ENCODE results near the gene DIP2C.
"Not testable (repeated sequence)": the region's sequence is repeated elsewhere in the genome, so short reads cannot be mapped to it uniquely, and the experiment has no call there.

The DIP2C gene

GRCh38 chr10:549391-549790, 140.1 kb downstream of the DIP2C start:
- no peak for DNase-seq

DNA sequence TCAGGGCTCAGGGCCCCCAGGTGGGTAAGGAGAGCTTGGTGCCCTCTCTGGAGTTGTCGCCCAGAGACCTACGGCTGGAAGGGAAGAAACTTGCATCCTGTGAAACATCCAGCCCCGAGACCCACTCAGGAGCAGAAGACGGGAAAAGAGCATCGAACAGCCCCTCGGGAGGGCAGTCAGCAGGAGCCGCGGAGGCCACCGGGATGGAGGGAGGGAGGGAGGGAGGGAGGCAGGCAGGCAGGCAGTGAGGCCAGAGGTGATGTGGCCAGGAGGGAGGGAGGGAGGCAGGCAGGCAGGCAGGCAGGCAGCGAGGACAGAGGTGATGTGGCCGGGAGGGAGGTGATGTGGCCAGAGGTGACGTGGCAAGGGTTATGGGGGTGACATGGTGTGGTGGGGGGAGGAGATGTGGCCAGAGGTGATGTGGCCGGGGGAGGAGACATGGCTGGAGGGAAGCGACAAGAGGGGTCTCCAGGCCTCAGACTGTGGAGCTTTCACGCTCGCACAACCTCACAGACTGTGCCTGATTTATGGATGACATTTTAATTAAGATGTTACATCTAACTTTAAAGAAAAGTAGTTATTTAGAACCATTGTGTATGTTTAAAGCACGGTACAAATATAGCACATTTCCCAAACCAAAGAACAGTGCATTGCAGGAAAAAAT, 141.1 kb downstream of the DIP2C start:
- DNase-seq = no peak

- no peak for DNase-seq
Observed at GRCh38 chr10:547591-548081, 141.8 kb downstream of the DIP2C start.

- DNase-seq = no peak
Observed at GRCh38 chr10:546971-547590, 142.4 kb downstream of the DIP2C start.

DNA sequence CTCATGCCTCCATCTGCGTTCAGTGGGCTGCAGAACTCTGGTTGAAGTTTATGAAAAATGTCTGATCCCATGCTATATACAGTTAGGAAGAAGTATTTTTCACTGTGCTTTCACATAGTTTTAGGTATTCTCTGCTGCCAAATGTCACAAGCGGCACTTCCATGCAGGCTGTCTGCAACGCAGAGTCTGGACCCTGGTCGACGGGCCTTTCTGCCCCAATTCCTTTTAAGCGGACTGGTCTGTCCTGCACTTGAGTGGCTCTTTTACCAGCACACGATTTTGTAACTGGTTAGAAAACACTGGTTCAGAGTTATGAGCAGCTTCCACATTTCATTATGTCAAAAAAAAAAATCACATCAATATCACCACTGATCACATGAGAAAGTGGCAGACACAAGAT, 143.0 kb downstream of the DIP2C start:
- no peak for DNase-seq

DNA sequence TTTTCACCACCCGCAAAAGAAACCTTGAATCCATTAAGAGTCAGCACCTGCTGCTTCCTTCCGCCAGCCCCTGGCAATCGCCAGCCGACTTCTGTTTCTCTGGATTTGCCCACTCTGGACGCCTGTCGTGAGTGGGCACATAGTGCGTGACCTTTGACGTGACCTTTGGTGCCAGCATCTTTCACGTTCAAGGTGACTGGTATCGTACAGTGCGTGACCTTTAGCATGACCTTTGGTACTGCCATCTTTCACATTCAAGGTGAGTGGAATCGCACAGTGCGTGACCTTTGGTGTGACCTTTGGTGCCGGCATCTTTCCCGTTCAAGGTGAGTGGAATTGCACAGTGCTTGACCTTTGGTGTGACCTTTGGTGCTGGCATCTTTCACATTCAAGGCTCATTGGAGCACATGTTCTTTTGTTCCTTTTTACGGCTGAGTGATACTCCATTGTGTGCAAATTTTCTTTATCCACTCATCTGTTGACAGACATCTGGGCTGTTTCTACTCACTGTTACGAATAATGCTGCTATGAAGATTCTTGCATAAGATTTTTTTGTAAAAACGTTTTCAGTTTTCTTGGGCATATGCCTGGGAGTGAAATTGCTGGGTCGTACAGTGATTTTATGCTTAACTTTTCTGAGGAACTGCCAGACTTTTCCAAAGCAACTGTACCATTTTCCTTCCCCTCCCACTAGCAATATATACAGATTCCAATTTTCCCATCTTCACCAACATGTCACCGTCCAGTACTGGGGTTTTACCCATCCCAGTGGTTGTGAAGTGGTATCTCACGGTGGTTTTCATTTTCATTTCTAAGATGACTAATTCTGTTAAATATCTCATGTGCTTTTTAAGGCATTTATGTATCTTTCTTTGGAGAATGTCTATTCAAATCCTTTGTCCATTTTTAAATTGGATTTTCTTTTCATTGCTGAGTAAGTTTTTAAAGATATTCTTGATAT, 145.3 kb downstream of the DIP2C start:
- DNase-seq = no peak

DNA sequence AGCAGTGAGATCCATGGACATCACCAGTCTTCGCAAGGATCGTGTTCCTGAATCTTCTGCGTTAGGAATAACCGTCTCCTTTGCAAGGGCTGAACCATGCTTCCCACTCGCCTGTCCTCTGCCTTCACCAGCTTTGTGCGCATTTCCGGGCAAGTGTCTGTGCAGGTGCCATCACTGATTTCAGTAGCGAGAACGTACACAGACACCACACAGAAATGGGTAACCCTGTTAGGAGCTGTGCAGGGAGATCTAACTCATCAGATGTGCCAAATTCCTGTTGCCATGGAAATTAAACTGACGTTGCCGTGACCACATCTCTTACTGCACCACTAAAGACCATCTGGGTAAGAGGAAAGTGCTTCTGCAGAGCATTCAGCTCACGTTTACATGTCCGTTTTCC, 146.3 kb downstream of the DIP2C start:
- no peak for DNase-seq

- no peak for DNase-seq
Observed at GRCh38 chr10:541750-542371, 147.6 kb downstream of the DIP2C start.

GRCh38 chr10:541041-541440, 148.4 kb downstream of the DIP2C start:
- no peak for DNase-seq

- DNase-seq = no peak
Observed at GRCh38 chr10:538895-539294, 150.6 kb downstream of the DIP2C start.

DNA sequence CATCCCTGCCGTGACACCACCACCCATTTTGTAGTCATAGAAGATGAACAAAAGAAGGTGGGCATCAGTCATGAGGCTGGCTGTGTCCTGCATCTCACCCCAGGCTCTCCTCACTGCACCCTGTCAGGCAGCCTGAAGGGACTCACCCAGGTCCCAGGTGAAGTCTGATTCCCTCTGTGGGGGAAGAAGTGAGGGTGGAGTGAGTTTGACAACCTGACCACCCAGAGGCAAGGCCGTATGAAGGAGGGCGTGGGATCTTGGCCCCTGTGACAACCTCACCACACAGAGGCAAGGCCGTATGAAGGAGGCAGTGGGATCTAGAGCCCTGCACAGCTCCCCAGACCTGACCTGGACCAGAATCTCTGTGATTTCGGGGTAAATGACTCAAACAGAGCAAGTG, 152.5 kb downstream of the DIP2C start:
- no peak for DNase-seq

- DNase-seq = no peak
Observed at GRCh38 chr10:536371-536925, 153.0 kb downstream of the DIP2C start.

DNA sequence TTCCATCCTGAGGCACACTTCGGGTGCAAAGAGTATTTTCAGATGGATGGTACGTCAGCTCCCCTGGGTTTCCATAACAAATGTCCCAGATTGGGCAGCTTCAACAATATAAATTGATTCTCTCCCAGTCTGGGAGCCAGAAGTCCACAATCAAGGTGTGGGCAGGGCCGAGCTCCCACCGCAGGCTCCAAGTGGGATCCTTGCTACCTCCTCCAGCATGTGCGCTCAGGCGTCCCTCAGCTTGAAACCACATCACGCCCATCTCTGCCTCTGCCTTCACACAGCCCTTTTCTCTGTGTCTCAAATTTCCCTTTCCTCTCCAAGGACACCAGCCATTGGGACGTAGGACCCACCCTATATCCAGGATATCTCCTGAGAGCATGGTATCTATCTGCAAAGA, 153.5 kb downstream of the DIP2C start:
- no peak for DNase-seq

DNA sequence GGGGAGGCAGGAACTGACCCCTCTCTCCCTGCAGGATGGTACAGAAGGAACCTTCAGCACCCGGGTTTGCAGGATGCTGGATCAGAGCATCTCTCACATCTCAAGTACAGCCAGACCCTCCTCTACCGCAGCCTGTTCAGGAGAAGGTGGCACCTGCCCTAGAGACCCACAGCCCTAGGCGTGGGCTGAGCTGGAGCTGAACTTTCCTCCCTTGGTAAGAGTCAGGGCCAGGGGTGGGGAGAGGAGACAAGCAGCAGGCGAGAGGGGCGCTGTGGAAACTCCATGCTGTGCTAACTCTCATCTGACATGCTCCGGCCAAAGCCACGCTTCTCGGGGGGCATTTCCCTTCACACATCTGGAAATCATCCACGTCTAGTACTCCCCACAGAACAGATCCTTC, 154.4 kb downstream of the DIP2C start:
- DNase-seq = no peak

- no peak for DNase-seq
Observed at GRCh38 chr10:534047-534566, 155.4 kb downstream of the DIP2C start.

- DNase-seq = no peak
Observed at GRCh38 chr10:533611-534010, 155.9 kb downstream of the DIP2C start.

- DNase-seq = no peak
Observed at GRCh38 chr10:533186-533585, 156.3 kb downstream of the DIP2C start.

- DNase-seq = not testable (repeated sequence)
Observed at GRCh38 chr10:532331-532730, 157.1 kb downstream of the DIP2C start.

GRCh38 chr10:531541-531940, 157.9 kb downstream of the DIP2C start:
- no peak for DNase-seq

DNA sequence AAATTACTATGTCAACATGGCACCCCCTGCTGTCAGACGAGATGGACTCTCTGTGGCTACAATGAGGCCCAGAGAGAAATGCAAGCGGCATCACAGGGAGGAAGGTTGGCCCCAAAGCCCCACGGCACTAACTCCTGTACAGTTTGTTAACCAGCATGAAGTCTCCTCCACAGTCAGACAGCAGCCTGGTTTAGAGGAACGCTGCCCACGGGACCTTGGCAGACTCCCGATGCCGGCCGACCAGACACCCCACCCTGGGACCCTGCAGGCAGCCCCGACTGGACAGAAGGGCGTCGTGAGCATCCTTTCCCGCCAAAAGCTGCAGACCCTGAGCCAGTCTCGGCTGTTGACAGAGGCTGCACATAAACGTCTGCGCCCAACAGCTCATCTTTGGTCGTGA, 158.8 kb downstream of the DIP2C start:
- DNase-seq = no peak

DNA sequence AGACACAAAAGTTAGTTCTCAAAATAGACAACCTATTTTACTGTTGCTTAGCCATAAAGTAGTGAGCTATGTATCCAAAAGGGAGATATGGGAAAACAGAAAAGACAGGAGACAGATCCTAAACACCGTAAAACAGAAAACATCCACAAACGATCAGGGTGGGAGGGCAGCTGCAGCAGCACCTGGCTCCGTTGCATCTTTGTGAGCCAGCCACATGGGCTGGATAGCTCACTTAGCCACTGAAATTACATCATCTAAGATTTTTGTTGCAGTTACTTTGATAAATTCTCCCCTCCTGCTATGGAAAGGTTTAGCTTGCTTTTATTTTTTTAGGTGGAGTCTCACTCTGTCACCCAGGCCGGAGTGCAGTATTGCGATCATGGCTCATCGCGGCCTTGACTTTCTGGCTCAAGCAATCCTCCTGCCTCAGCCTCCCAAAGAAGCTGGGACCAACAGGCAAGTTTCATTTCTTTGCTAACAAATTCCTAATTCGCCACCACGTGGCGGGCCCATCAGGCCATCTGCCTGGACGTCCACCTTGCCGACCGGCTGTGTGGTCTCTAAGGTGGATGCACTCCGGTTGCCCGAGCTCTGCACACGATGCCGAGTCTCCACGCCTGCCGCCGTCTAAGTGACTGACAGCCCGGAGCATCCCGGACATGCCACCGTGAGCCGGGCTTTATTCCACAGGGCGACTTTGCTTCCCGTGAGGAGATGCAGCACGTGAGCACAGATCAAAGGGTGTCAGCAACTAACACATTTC, 159.8 kb downstream of the DIP2C start:
- no peak for DNase-seq
